GM18873 (cell line): ENCODE results near the gene RTF2.
A peak's percentile ranks its signal among the peaks of the same experiment; 100 is the strongest.

Experiments
- ATAC-seq: cut with Tn5 transposase; IDR thresholded peaks from one replicate; pipeline ENCODE4 v1.9.1; 2021; ENCODE audit warnings: mild to moderate bottlenecking, moderate library complexity, moderate number of reproducible peaks; ENCODE audit not compliant: unreplicated experiment, low FRiP score

Gene RTF2, protein sequence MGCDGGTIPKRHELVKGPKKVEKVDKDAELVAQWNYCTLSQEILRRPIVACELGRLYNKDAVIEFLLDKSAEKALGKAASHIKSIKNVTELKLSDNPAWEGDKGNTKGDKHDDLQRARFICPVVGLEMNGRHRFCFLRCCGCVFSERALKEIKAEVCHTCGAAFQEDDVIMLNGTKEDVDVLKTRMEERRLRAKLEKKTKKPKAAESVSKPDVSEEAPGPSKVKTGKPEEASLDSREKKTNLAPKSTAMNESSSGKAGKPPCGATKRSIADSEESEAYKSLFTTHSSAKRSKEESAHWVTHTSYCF

DNA sequence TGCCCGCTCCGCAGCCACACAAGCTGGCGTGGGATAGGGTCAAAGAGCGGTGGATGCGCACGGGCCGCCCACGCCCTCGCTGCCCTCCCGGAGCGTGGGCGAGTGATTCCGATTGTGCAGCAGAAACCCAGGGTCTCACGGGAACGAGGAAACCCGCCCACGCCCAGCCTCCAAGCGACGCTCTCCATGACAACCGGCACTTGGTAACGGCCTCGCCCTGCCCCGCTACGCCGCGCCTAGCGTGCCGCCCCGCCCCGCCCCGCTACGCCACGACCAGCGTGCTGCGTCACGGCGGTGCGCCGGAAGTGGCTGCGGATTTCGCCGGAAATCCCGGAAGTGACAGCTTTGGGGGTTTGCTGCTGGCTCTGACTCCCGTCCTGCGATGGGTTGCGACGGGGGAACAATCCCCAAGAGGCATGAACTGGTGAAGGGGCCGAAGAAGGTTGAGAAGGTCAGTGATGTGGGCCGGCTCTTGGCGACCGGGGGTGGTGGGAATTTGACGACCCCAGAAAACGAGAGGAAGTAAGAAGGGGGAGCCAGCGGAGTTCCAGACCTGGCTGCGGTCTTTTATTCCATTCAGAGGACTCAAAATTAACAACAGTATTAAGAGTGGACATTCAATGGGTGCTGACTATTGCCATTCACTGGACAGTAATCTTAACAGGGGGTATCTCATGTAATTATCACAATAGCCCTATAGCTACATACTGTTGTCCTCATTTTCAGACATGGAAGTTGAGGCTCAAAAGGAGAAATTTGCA lies at the start of gene RTF2:
Gene RTF2 (plus strand): TSS at position 312 of the 761 bp plus-strand sequence. CDS start 71 bp downstream, at position 383.
- peak; percentile 98 for ATAC-seq

DNA sequence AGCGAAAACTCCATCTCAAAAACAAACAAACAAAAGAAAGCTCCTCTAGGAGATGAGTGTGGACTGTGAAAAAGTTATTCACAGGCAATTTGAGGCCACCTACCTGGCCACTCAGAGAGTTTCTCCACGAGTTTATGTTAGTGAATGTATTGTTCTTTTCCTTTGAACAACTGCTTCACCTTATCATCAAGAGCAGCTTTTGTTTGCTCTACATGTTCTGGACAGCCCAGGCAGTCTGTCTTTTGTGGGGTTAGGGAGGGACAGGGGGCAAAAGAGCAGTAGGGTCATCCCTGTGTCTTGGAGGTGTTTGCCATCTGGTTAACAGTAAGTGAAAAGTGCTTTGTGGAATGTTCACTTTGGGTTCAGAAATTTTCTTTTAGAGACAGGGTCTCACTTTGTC lies 48.4 kb upstream of the RTF2 start:
- no peak for ATAC-seq

DNA sequence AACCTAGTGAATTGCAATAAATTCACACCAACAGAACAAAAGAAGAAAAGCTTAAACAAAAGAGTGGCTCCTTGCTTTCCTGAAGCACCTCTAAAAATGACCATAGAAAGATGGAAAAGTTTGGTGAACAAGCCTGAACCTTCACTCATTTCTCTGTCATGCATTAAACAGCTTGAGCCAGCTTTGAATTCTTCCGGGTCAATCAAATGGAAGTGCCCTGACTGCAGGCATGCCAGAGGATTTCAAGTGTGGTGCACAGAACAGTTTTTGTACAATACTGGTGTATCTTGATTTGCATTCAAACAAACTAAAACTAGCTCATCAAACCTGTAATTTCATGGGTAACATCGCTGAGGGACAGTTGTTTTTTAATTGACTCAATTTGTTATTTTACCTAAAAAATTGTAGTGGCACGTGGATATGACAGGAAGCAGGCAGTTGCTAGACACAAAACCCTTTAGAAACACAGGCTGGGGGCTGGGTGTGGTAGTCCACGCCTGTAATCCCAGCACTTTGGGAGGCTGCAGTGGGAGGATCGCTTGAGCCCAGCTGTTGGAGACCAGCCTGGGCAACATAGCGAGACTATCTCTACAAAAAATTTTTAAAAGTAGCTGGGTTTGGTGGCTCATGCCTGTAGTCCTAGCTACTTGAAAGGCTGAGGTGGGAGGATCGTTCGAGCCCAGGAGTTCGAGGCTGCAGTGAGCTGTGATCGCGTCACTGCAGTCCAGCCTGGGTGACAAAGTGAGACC lies 47.3 kb upstream of the RTF2 start:
- ATAC-seq, result no peak

DNA sequence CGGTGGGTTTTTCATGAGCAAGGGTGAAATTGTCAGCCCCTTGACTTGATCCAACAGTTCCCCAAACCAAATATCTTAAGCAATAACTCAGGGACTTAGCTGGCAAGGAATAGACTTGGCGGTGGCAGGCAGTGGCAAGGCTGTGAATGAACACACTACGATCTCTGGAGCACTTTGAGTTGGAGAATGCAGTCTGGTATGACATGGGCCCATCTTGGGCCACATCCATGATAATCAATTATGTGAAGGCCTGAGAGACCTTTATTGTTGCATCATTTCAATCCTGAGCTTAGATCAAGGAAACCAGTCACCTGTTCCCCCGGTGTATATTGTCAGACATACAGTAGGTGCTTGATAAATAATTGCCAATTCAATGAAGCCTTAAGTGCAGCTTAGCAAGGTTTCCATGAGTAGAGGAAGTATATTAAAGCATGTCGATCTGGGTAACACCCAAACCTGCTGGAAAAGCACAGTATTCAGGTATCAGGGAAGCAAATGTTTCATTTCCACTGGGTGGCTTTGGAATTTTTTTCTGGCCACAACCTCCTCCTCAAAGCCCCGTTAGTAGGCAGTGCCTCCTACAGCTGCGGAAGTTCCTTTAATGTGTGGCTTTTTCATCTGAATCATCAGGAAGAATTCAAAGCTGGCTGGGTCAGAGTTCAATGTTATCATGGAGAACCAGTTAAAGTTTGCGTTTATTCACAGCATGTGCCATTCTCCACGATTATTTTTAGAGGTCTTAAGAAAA lies 46.2 kb upstream of the RTF2 start:
- no peak for ATAC-seq

DNA sequence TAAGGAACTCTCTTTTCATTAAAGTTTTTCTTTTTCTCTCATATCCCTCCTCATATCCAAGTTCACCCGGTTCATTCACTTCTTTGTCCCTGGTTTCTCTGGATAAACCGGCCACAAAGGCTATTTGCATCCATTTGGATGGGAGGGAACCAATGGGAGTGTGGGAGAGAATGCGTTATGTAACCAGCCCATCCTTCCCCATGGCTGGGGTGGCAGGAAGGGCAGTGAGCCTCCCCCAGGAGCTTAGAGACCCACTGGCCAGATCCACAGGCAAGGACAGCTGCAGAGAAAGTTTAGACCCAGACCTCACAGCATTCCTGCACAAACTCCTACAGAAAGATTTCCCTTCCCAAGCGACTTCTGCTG lies 45.6 kb upstream of the RTF2 start:
- no peak for ATAC-seq

DNA sequence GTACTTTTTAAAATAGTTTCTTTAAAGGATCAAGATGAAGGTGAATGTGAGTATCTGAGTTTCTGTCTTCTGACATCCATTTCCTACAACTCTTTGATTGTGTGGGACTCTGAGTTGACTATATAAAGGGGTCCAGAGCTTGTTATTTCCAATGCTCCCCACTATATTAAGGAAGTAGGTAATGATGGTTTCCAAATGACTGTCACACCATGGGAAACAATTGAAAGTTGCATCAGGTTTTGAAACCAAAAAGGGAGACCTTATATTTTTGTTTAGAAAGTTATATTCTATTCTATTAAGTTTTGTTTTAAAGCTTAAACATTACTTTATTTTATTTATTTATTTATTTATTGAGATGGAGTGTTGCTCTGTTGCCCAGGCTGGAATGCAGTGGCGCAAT lies 45.2 kb upstream of the RTF2 start:
- ATAC-seq, result no peak

DNA sequence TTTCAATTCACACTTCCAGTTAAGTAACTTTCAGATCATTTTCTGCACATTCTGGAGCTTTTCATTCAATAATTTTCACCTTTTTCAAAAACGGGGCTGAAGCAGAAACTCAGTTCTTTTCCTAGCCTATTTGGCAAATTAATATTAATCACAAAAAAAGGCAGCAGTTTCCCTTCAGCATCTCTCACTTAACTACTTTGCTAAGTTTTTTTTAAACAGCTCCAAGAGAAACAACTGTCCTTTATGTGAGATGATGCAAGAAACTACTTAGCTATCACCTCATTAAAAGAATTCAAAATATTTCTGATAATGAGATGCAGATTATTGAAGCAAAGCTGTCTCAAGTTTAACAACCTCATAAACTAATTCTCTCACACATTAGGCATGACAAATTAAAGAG lies 44.5 kb upstream of the RTF2 start:
- ATAC-seq, result no peak

DNA sequence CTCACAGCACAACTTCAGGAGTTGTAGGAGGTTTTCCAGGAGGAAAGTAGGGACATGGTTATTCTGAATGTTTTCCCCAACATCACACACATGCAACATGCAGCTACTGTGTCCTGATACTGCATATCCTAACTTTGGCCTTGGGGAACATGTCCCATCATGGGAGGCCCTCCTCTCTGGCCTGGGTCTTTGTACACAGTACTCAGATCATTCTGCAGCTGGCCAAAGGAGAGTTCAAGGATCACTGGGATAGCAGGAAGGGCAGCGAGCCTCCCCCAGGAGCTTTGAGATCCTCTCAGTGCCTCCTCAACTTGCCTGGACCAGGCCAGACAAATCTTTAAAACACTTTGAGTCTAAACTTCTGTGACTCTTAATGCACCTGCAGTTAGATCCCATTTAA lies 43.5 kb upstream of the RTF2 start:
- ATAC-seq, result no peak

DNA sequence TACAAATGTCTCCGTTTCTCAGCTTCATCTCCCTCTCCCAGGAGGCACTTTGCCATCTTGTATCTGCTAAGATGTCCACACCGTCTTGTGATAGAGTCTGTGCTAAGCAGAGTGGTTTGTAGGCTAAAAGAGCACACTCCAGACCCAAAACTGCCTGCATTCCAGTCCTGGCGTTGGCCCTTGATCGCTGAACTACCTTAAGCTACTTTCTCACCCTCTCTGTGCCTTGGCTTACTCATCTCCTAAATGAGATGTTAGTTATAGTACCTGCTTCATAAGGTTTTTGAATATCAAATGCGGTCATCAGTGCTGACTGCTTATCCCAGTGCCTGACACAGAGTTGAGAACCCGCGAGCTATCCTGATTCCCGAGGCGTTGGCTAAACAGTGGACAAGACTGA lies 42.4 kb upstream of the RTF2 start:
- ATAC-seq, result no peak

DNA sequence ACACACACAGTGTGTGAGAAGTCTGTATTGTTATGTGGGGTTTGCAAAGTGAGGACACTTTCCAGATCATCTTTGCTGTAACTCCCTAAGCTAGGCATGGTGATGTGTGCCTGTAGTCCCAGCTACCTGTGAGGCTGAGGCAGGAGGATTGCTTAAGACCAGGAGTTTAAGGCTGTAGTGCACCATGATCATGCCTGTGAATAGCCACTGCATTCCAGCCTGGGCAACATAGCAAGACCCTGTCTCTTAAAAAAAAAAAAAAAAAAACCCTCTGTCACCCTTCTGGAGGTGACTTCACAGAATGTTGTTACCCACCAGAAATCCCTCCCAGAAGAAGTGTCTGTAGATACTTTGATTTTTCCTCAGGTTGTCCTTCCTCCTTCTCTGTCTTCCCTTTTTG lies 41.5 kb upstream of the RTF2 start:
- no peak for ATAC-seq

DNA sequence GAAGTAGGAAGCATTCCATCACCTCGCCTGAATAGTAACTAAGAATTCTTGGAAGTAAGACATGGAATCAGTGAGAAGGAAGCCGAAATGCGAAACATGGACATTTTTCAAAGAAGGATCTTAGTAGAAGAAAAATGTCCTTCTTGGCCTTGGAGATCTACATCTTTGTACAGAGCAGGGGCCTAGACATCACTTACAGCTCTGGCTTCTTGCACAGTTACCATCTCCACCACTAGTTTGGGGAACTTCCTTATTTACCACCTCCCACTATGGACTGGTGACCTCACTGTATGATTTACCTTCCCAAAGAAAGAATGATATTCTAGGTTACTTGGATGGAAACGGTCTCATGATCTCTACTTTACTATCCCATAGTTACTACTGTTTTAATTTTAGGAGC lies 40.6 kb upstream of the RTF2 start:
- no peak for ATAC-seq

DNA sequence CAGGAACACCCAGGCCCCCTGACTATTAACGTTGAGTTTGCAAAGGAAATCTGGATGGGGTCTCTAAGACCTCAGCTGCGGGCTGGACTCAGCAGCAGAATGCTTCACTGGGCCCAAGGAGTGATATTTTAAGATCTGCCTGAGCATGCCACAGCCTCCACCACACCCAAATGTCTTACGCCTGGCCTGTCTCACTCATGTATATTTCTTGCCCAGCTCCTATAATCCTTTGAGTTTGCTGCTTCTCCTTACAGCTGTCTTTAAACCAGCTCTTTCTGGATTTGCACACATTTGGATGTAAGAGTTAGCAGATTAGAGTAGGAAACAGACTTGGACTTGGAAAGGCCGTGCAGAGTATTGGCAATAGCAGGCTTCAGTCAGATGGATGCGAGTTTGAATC lies 40.0 kb upstream of the RTF2 start:
- ATAC-seq, result no peak

DNA sequence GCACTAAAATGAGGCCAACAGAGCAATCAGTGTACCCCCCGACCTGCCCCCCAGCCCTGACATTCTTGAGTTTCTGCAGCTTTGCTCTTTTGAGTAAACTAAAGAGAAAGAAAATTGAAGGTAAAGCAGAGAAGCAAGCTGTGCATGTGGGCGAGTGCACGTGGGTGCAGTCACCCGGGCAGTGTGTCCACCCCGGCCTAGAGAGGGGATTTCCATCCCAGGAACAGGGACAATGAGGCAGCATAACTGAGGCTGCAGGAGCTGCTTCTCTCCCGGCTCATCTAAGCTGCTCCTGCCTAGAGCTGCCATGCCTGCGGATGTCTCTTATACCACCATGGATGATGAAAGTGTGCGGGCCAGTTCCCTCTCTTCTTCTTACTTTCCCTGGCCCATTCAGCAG lies 39.5 kb upstream of the RTF2 start:
- ATAC-seq, result no peak

DNA sequence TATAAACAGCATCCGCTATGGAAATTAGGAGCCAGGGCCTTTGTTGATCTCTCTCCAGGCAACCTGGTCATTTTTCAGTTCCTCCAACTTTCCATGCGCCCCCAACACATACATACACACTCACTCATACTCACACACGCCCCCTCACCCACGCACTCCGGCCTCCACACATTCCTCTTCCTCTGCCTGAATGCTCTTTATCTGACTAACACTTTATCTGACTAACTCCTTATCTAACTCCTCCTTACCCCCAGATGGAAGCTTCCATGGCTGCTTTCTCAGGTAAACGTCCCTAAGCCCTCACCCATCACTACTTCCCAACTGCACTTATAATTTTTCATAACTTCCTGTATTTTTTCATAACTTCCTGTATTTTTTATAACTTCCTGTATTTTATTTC lies 38.9 kb upstream of the RTF2 start:
- ATAC-seq, result no peak

DNA sequence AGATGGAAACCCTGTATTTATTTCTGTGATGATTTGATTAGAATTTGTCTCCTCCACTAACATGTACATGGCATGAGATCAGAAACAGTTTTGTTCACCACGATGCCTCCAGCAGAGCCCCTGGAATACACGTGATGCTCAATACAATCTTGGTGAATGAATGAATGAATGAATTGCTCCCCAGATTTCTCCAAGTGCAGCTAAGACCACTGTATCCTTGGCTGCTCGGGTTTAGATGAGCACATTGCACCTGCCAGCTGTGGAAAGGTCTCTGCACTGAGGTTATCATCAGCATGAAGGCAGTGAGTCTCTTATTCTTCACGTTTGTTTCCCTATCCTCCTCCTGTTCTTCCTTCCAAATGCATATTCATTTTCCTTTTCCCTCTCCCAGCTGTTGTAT lies 38.5 kb upstream of the RTF2 start:
- no peak for ATAC-seq

DNA sequence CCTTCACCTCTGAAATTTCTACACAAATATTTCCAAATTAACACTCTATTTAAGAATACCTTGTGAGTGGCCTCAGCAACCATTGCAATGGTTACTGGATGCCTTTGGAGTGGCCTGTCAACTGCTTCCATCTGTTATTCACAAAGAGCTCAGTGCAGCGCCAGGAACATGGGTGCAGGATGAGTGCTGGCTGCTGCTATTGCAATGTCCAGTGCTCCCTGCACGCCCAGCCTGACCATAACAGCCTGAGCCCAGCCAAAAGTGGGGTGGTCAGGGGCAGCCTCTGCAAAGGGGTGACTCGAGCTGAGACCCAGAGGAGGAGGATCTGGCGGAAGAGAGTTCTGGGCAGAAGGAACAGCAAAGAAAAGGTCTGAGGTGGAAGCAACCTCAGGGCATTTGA lies 38.0 kb upstream of the RTF2 start:
- ATAC-seq, result no peak

DNA sequence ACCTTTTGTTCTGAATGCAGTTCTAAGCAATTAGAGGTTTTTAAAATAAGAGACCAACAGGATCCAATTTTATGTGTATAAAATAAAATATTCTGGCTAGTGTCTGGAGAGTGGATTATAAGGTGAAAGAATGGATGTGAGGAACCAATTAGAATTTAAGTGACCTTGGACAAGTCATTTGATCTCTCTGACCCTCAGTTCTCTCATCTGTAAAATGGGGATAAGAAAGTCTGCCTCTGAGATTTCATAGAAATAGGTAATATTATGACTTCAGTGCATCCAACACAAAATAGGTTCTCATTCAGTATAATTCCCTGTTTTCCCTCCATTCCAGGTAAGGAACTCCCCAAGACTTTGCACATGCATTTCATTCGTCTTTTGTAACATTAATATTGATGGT lies 37.5 kb upstream of the RTF2 start:
- ATAC-seq, result no peak

DNA sequence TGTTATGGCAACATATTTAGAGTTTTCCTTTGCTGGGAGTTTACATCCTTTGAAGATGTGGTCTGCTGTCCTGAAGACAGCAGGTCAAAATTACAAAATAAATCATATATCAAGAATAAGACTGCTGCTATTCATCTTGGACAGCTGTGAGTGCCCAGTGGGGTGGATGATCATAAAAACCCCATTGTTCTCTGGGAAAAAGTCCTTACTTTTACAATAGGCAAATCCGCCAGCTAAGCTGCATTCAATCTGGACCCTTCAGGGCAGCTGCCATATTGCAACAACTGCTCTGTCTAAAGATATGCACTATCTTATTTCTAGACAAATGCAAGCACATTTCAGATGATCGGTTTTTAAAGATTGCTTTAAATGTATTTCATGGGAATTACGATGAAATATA lies 37.0 kb upstream of the RTF2 start:
- ATAC-seq, result no peak

DNA sequence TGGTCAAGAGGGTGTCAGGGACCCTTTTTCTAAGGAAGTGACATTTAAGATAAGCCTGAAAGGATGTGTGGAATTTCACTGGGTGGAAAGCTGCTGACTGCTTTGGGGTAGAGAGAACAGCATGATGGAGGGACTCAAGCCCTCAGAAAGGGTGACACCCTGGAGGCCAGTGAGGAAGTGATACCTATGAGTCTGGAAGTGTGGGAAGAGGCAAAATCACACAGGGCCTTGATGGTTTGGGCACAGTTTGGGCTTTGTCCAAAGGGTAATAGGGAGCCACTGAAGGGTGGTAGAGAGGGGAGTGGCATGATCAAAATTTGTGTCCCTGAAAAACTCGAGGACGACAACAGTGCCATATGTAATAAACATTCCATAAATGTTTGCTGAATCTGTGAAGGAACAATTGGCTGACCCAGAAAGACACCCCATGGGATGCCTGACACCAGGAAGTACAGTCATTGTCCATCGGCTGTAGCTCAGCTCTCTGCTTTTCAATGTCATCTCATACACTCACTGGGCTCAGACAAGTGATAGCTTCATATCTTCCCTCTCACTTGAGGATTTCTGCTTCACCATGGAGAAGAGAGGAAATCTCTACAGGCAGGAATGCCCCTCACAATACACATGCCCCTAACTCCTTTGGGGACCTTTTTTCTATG lies 35.1 kb upstream of the RTF2 start:
- ATAC-seq, result no peak

DNA sequence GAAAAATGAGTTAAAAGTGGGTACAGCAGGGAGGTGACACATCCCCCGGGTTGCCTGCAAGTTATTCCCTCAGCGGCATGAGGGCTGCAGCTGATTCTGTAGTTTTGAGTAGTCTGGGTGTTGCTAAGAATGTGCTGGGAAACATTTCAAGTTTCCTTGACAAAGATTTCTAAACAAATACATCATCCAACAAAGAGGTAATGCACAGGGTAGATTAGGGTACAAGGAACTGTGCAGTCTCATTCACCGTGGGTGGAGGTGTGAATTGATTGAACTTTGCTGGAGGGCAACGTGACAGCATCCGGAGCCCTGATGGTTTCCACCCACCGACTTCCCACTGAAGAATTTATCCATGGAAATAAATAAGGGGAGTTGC lies 34.6 kb upstream of the RTF2 start:
- no peak for ATAC-seq
